ENCODE results near the gene OBP2A. TPM values are rescaled to one million over a fixed set of nuclear protein-coding genes. Genes with fewer than 3 reads are reported as not detected.

OBP2A gene
- total and polyA plus RNA-seq, 2 of the 8 experiments (the other 6 are each of a cell fraction or from before 2014, with no cell fraction given): not detected

DNA sequence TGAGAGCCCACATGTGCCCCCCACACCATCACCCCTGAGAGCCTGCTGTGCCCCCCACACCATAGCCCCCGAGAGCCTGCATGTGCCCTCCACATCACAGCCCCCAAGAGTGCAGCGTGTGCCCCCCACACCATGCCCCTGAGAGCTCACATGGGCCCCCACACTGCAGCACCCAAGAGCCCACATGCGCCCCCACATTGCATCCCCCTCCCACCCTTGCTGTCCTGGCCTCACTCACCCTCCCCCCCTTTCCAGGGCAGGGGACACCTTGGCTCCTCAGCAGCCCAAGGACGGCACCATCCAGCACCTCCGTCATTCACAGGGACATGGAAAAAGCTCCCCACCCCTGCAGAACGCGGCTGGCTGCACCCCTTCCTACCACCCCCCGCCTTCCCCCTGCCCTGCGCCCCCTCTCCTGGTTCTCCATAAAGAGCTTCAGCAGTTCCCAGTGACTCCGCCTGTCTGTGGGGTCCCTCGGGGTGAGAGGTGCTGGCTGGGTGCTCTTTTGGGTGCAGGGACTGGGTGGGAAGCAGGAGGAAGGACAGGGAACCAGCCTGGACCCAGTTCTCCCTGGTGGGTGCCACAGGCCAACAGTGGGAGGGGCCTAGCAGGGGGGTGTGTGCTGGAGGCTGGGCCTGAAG, 19.7 kb upstream of the OBP2A start:
- no peaks in the 10 kb centered on the region for H3K36me3 ChIP-seq (ENCODE audit: control insufficient read depth in 2 of 4, insufficient read depth in 4 of 4, low read length in 3 of 4)
- H3K9me3 ChIP-seq (ENCODE audit: insufficient read depth in 2 of 2, low read depth in 1 of 2, low read length in 1 of 2): no peaks in the 10 kb centered on the region
- H3K4me3 ChIP-seq (ENCODE audit: extremely low read depth in 1 of 4, insufficient read depth in 2 of 4, low read depth in 3 of 4, low read length in 4 of 4): no peak overlapping the region
- H3K79me2 ChIP-seq (ENCODE audit: control insufficient read depth in 1 of 2, insufficient read depth in 2 of 2, low read length in 2 of 2): no peaks in the 10 kb centered on the region
- H3K14ac ChIP-seq (ENCODE audit: insufficient read length): no peak overlapping the region
- no peak overlapping the region for H4K91ac ChIP-seq (replicated peaks; ENCODE audit: insufficient read length, low read length)
- TF ChIP-seq JUND (IDR thresholded peaks at IDR 0.05; ENCODE audit: low read length): no peak
- TF ChIP-seq NANOG (IDR thresholded peaks at IDR 0.05; ENCODE audit: insufficient read depth, low read depth, low read length, poor library complexity, severe bottlenecking): no peak
- TF ChIP-seq SUZ12 (IDR thresholded peaks at IDR 0.05; ENCODE audit: low read length): no peak
- no peak for TF ChIP-seq CREB1 (IDR thresholded peaks at IDR 0.05)
- TF ChIP-seq BRCA1 (IDR thresholded peaks at IDR 0.05; ENCODE audit: low read depth, low read length): no peak
- H3K27me3 ChIP-seq (replicated peaks in 1 of 4; ENCODE audit: control insufficient read depth in 3 of 4, extremely low read depth in 1 of 4, insufficient read depth in 3 of 4, low read length in 3 of 4): no peaks in the 10 kb centered on the region
- H3K79me1 ChIP-seq (ENCODE audit: low read depth, low read length): no peaks in the 10 kb centered on the region
- no peak overlapping the region; the same call in 1 of the 2 replicates for H2BK20ac ChIP-seq (ENCODE audit: low read length)
- no peak overlapping the region for H3K4ac ChIP-seq (replicated peaks; ENCODE audit: insufficient read length, low read depth, low read length)
- no peak overlapping the region for H3K9ac ChIP-seq (replicated peaks in 1 of 4; ENCODE audit: extremely low read depth in 1 of 4, low read depth in 3 of 4, low read length in 3 of 4)
- peak overlapping the region in 1 of 2 experiments; percentile 4; a peak in 1 of 4 replicates for H3K4me2 ChIP-seq (ENCODE audit: insufficient read depth in 1 of 2, low read depth in 2 of 2, low read length in 2 of 2)
- FAIRE-seq (no peak), DNase-seq (ENCODE audit: low read depth in 1 of 2, low spot score in 2 of 2) (no peak)
- no CpG with 5 or more reads among the region's 11 CpGs for WGBS, 2 experiments (ENCODE audit: extremely low coverage in 1 of 2, insufficient coverage in 1 of 2, insufficient read length in 1 of 2, insufficient replicate concordance in 2 of 2, low coverage in 1 of 2, low lambda C conversion rate in 2 of 2, missing lambda C conversion rate in 1 of 2)
- H3K18ac ChIP-seq (ENCODE audit: extremely low read depth, low read length): peak overlapping the region; percentile 19; the same call in 1 of the 2 replicates
- H2BK120ac ChIP-seq (replicated peaks; ENCODE audit: low read depth, low read length): no peak overlapping the region
- ChIA-PET POLR2A (ENCODE audit: partially characterized antibody) (interaction anchor here (1.2 kb wide), 1 partner anchor 20 kb away, joined by 3 read pairs; no protein-coding TSS in a partner anchor), CTCF (ENCODE audit: partially characterized antibody) (interaction anchor here (0.6 to 1.9 kb wide), 8 partner anchors 9 to 302 kb away, joined by 3 to 8 read pairs (median 4); no protein-coding TSS in a partner anchor)
- H3K27ac ChIP-seq (ENCODE audit: low read depth, low read length): no peak overlapping the region
- H3K23me2 ChIP-seq (ENCODE audit: low read depth, low read length): no peaks in the 10 kb centered on the region
- no peak overlapping the region for H3K23ac ChIP-seq (ENCODE audit: insufficient read length)
- no peak overlapping the region for H3K56ac ChIP-seq (replicated peaks; ENCODE audit: insufficient read length, low read depth, low read length)
- no peak overlapping the region for H2BK12ac ChIP-seq (ENCODE audit: low read depth, low read length)
- H4K8ac ChIP-seq (ENCODE audit: extremely low read depth, insufficient read depth, low read length): no peak overlapping the region; the same call in 1 of the 2 replicates
- no peak overlapping the region for H2AFZ ChIP-seq (ENCODE audit: low read length)
- no peak overlapping the region for H2AK5ac ChIP-seq (ENCODE audit: low read depth, low read length)
- peaks cover 0 to 12% (median 6%) of the 10 kb centered on the region in 4 experiments; a peak in 5 of 7 replicates for H3K4me1 ChIP-seq (replicated peaks in 1 of 4; ENCODE audit: control insufficient read depth in 3 of 4, insufficient read depth in 4 of 4, low read length in 3 of 4)
- H4K5ac ChIP-seq (ENCODE audit: insufficient read length, low read depth, low read length): no peak overlapping the region
- no peak overlapping the region for H2BK15ac ChIP-seq (ENCODE audit: low read length)
- no peak overlapping the region for H2BK5ac ChIP-seq (ENCODE audit: low read depth, low read length)
- no peaks in the 10 kb centered on the region for H4K20me1 ChIP-seq (replicated peaks in 1 of 2; ENCODE audit: control insufficient read depth in 1 of 2, insufficient read depth in 2 of 2, low read length in 2 of 2)

Measured in H1 (cell line).